ENCODE data around the gene DENND5B.

GRCh38 chr12:31582155-31582554 lies 8.8 kb downstream of the DENND5B start:
- TF ChIP-seq E2F1 (CRISPR knock-in tag; IDR thresholded peaks at IDR 0.05): no peak
- TF ChIP-seq FOXP4 (CRISPR knock-in tag; IDR thresholded peaks at IDR 0.05): no peak
- no peak for TF ChIP-seq CTCF (IDR thresholded peaks at IDR 0.05)
- no peak for TF ChIP-seq E2F4 (CRISPR knock-in tag; IDR thresholded peaks at IDR 0.05; ENCODE audit: borderline replicate concordance, low read depth)
- TF ChIP-seq JUN (CRISPR knock-in tag; IDR thresholded peaks at IDR 0.05): no peak
- TF ChIP-seq ATF3 (CRISPR knock-in tag; conservative IDR thresholded peaks at IDR 0.05): no peak
- no peak for TF ChIP-seq USF2 (CRISPR knock-in tag; IDR thresholded peaks at IDR 0.05)
- TF ChIP-seq IRF2 (CRISPR knock-in tag; IDR thresholded peaks at IDR 0.05; ENCODE audit: borderline replicate concordance, low read depth): no peak
- TF ChIP-seq MAX (CRISPR knock-in tag; IDR thresholded peaks at IDR 0.05): no peak
- no peak for TF ChIP-seq E2F5 (CRISPR knock-in tag; IDR thresholded peaks at IDR 0.05)
- no peak for TF ChIP-seq TCF7 (CRISPR knock-in tag; IDR thresholded peaks at IDR 0.05; ENCODE audit: low read depth)
